Activated T-cell treated with anti-CD3 and anti-CD28 coated beads for 4 hours (primary cell): ENCODE measurements around the gene TXNIP.

Experiments used
- DNase-seq: peaks from one replicate; pipeline ENCODE4 v3.0.0-alpha.2; 2020

The TXNIP gene

GRCh38 chr1:145983960-145984830, 12.2 kb downstream of the TXNIP start:
- no peak for DNase-seq

GRCh38 chr1:145983206-145983675, 13.1 kb downstream of the TXNIP start:
- no peak for DNase-seq

DNA sequence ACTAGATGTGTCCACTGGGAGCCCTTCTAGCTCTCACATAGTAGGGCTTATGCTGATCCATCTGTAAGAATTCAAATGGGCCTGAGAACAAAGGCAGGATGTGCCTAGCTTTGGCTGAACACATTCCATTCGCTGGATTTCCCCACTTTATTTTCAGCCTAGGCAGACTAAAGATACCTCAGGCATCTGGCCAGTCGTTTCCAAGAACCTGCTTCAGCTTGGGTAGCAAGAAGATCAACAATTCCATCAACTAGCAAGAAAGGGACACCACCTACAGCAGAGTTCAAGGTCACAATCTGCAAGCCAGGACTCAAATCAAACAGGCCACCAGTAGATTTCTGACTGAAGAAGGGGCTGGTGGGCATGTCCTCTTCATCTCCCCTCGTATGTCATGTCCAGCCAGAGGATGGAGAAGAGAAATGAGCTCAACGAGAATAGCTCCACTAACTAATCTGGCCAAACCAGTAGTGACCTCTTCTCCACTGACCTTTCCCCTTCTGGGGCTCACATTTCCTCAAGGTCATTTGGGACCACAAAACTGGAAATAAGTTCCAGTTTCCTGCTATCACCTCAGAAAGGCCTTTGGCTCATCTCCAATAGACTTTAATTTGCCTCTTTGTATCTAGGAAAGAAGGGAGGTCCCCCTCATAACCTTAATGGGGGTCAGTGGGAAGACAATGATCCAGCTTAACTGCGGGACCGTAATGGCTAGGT, 14.2 kb downstream of the TXNIP start:
- DNase-seq = no peak

GRCh38 chr1:145980457-145980994, 15.9 kb downstream of the TXNIP start:
- DNase-seq = no peak

- no peak for DNase-seq
Observed at GRCh38 chr1:145979746-145980456, 16.5 kb downstream of the TXNIP start.

- DNase-seq = peak; percentile 63
Observed at GRCh38 chr1:145978854-145979745, 17.3 kb downstream of the TXNIP start.

DNA sequence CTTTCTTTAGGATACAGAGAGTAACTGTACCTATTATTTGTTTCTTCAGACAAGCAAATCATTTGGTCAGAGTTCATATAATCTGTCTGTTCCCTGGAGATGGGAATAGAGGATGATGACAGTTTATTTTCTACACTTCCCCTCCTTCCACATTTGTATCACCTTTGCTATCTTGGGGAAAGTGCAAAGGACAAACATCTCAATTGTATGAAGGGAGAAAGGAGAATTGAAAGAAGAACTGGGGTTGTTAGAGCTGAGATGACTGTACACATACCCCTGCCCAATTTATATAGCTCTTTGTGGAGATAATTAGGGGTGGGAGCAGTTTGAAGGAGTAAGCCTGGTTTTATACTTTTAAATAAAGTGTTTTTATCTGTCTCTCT, 17.9 kb downstream of the TXNIP start:
- DNase-seq = no peak

DNA sequence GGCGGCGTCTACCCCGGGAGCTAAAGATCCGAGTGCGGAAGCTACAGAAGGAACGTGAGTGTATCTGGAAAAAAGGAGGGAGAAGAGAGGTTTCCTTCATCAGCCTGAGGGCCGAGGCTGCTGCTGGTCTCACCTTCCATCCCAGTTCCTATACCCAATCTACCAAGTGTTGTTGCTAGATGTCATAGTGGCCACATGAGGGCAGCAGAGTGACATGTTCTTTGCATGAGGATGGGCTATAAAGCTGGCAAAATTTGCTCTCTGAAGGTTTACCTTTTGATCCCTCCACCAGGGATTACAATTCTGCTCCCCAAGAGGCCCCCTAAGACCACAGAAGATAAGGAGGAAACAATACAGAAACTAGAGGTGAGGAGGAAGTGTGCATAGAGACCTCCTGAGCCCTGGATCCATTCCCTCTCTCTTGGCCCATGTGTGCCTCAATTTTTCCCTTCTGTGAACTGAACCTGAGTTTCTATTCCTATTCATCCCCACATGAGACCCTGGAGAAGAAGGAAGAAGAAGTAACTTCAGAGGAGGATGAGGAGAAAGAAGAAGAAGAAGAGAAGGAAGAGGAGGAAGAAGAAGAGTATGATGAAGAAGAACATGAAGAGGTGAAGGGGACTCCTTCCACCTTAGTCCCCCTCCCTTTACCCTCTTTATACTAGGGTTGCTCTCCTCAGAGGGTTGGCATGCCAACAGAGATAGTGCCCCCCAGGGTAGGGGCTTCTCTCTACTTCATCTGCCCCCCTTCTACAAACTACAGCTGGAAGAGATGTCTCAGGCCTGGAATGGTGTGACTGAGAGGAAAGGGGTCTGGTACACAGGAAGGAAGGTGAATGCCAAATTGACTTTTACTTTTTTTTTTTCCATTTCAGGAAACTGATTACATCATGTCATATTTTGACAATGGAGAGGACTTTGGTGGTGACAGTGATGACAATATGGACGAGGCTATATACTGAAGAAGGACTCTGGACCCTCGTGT, 18.6 kb downstream of the TXNIP start:
- peak; percentile 60 for DNase-seq

- DNase-seq = no peak
Observed at GRCh38 chr1:145977016-145977415, 19.4 kb downstream of the TXNIP start.

- no peak for DNase-seq
Observed at GRCh38 chr1:145975216-145975615, 21.2 kb downstream of the TXNIP start.

DNA sequence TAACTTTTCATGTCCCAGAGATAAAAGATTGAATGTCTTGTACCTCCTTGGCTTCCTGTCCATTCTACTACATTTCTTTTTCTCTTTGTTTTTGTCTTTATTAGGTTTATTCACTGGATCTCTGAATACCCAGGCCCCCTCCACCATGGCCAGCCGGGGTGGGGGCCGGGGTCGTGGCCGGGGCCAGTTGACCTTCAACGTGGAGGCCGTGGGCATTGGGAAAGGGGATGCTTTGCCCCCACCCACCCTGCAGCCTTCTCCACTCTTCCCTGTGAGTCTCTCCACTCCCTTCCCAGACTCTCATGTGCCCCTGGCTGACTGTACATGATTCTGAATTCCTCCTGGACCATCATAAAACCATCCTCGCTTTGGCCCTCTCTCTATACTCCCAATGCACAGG, 21.7 kb downstream of the TXNIP start:
- DNase-seq = no peak

DNA sequence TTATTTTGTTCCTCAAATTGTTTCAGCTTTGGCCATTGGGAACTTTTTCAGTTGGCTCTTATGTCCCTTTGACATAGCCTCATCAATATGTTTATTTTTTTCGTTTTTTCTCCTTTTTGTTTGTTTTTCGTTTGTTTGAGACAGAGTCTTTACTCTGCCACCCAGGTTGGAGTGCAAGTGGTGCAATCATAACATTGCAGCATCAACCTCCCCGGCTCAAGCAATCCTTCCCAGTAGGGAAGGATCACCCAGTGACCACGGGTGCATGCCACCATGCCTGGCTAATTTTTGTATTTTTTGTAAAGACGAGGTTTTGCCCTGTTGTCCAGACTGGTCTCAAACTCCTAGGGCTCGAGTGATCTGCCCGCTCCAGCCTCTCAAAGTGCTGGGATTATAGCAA, 23.8 kb downstream of the TXNIP start:
- DNase-seq = no peak

GRCh38 chr1:145967288-145967687, 29.1 kb downstream of the TXNIP start:
- no peak for DNase-seq

GRCh38 chr1:145965119-145965744, 31.1 kb downstream of the TXNIP start:
- DNase-seq = no peak

GRCh38 chr1:145964328-145965118, 31.9 kb downstream of the TXNIP start, which contains the start of the genes ANKRD34A and POLR3GL:
TSS of gene ANKRD34A (minus strand) at chr1:145964575. CDS start at chr1:145961759, 2,816 bp downstream.
TSS of gene POLR3GL (plus strand) at chr1:145964690. CDS start at chr1:145974866, 10,176 bp downstream.
- peak; percentile 84 for DNase-seq

GRCh38 chr1:145963265-145964019, 32.9 kb downstream of the TXNIP start:
- no peak for DNase-seq

DNA sequence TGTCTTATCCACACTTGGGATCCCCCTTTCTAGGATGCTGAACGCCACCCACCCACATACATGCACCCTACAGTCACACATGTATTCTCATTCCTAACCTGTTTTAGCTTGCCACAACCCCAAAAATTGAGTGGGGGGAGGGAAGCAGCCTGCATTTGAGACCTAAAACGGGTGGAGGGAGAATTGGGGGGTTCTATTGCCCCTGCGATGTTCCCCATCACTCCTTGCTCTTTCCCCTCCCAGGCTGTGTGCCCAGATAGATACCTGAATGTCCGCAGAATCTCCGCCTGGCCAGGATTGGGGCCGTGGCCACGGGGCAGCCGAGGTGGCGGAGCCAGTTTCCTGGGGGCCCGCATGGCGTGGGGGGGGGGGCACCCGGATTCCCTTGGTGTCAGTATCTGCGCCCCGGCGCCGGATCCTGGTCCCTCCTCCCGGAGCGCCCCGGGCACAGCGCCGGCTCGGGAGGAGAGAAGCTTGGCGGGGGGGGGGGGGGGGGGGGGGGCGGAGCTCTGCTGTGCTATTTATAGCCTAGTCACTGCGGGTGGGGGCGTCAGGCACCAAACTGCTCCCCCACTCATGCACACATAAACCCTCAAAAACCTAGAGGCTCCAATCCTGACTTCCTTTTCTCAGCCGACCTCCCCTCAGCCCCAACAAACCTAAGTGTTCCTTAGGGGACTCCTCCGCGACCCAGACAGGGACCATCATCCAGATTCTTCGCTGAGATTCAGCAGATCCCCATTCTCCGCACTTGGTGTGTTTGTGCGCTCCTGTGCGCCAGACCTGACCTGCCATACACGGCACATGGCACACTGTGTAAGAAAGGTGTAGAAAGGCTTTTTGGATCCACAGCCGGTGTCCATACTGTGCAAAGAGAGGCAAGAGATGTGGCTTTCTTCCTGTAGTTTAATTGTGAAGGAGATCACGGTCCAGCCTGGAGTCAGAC, 33.9 kb downstream of the TXNIP start:
- DNase-seq = no peak
